Embryonic facial prominence (tissue), 1 donor: ENCODE measurements around the gene PRSS37.

Source experiments
- DNase-seq: peaks from one replicate; pipeline ENCODE4 v3.0.0-alpha.2; 2016; ENCODE audit errors: extremely low spot score

PRSS37 gene

DNA sequence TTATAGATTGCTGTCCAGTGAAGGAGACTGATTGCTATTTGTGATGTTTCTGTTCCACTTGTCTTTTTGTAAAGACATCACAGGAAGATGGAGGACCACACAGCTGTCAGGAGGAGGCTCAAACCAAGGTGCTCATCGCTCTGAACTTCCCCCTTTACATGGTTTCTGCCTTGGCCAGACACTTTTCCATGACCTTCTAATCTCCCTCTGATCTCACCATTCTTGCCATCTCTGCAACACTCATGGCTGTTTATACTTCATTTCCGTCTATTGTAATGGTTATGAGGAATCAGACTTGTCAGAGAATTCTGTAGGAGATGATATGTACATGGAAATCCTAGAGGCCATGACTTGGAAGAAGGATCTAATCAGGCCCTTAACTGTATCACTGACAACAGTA lies 53.0 kb downstream of the PRSS37 start:
- no peak for DNase-seq
